Stimulated activated naive CD4-positive, alpha-beta T cell treated with Interleukin-2 at 50 U/mL for 16 hours (primary cell): ENCODE results near the gene TPRX1.
"Not testable (repeated sequence)": the region's sequence is repeated elsewhere in the genome, so short reads cannot be mapped to it uniquely, and the experiment has no call there.

ENCODE experiments used
- DNase-seq: peaks from one replicate; lab custom pipeline; 2025; lab: John Stamatoyannopoulos, UW

The TPRX1 gene

GRCh38 chr19:47804451-47804850 is at the start of gene TPRX1:
Gene TPRX1, minus strand, starts transcription at chr19:47804551. Its CDS starts 12 bp downstream, at chr19:47804539.
- not testable (repeated sequence) for DNase-seq

- no peak for DNase-seq
These were observed 48.7 kb upstream of the TPRX1 start for GRCh38 chr19:47853003-47853402.

GRCh38 chr19:47848823-47849473 is 44.6 kb upstream of the TPRX1 start:
- peak; percentile 3 for DNase-seq

GRCh38 chr19:47848425-47848822 is 44.1 kb upstream of the TPRX1 start:
- DNase-seq, result no peak

- no peak for DNase-seq
These were observed 38.6 kb upstream of the TPRX1 start for GRCh38 chr19:47842941-47843340.

- no peak for DNase-seq
These were observed 35.6 kb upstream of the TPRX1 start for GRCh38 chr19:47839913-47840312.

- DNase-seq, result no peak
These were observed 35.1 kb upstream of the TPRX1 start for GRCh38 chr19:47839411-47839810.

GRCh38 chr19:47836038-47836437 is 31.7 kb upstream of the TPRX1 start:
- DNase-seq, result no peak

GRCh38 chr19:47832723-47833122 is 28.4 kb upstream of the TPRX1 start:
- DNase-seq, result no peak

- DNase-seq, result no peak
These were observed 22.4 kb upstream of the TPRX1 start for GRCh38 chr19:47826800-47827199.

GRCh38 chr19:47824396-47824795 is 20.0 kb upstream of the TPRX1 start:
- no peak for DNase-seq

GRCh38 chr19:47821460-47822020 is 17.2 kb upstream of the TPRX1 start, which contains the start of gene CRX:
Gene CRX, plus strand, starts transcription at chr19:47821937. Its CDS starts 12,507 bp downstream, at chr19:47834444.
- DNase-seq, result no peak

- DNase-seq, result no peak
These were observed 16.1 kb upstream of the TPRX1 start for GRCh38 chr19:47820410-47820809.

- no peak for DNase-seq
These were observed 15.5 kb upstream of the TPRX1 start for GRCh38 chr19:47819858-47820257.

- not testable (repeated sequence) for DNase-seq
These were observed 13.9 kb upstream of the TPRX1 start for GRCh38 chr19:47818221-47818620.

- DNase-seq, result not testable (repeated sequence)
These were observed 11.9 kb upstream of the TPRX1 start for GRCh38 chr19:47816270-47816669.

GRCh38 chr19:47813995-47814328 is 9.6 kb upstream of the TPRX1 start:
- no peak for DNase-seq

- peak; percentile 65 for DNase-seq
These were observed 9.1 kb upstream of the TPRX1 start for GRCh38 chr19:47813304-47813994.

- no peak for DNase-seq
These were observed 2.1 kb upstream of the TPRX1 start for GRCh38 chr19:47806435-47806834.

GRCh38 chr19:47805313-47805712 is 962 bp upstream of the TPRX1 start:
- no peak for DNase-seq

- DNase-seq, result not testable (repeated sequence)
These were observed 680 bp downstream of the TPRX1 start for GRCh38 chr19:47803671-47804070.

GRCh38 chr19:47803148-47803547 is 1.2 kb downstream of the TPRX1 start:
- DNase-seq, result not testable (repeated sequence)

- DNase-seq, result no peak
These were observed 1.8 kb downstream of the TPRX1 start for GRCh38 chr19:47802521-47803043.
